T-helper 9 cell (primary cell): ENCODE measurements around the gene SYNPO2.
"Not testable (repeated sequence)": the region's sequence is repeated elsewhere in the genome, so short reads cannot be mapped to it uniquely, and the experiment has no call there.

Source experiments
- DNase-seq: peaks from one replicate; pipeline ENCODE4 v3.0.0-alpha.2; 2020

SYNPO2 gene

DNA sequence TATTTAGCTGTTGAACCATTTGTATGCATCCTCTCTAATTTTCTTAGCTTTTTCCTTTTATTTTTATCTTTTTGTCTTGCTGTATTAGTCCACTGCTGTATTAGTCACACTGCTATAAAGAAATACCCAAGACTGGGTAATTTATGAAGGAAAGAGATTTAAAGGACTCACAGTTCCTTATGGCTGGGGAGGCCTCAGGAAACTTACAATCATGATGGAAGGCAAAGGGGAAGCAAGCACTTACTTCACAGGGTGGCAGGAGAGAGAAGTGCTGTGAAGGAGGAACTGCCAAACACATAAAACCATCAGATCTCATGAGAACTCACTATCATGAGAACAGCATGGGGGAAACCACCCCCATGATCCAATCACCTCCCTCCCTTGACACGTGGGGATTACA, 114.3 kb downstream of the SYNPO2 start:
- DNase-seq: not testable (repeated sequence)

DNA sequence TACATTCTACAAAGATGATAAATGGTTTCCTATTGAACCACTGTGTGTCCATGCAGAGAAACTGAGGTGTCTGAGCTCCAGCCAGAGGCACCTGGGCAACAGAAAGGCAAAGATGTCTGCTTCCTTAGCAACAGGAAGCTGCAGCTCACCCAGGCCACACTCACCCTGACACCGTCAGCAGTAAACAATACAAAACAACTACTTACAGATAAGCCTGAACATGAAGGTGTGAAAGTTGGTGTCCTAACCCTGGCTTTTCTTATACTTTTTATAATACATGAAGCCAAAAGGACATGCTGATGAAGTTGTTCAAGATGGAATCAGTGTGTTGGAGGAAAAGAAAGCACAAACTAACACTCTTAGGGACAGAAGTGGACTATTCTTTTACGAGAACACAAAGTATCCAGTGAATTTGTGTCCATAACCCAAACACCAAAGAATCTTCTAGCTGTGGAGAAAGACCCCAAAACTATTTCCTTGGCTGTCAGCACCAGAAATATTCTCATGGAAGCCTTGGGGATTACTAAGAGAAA, 117.3 kb downstream of the SYNPO2 start:
- DNase-seq: no peak

- no peak for DNase-seq
Measured at GRCh38 chr4:119008761-119009160, 120.1 kb downstream of the SYNPO2 start.

DNA sequence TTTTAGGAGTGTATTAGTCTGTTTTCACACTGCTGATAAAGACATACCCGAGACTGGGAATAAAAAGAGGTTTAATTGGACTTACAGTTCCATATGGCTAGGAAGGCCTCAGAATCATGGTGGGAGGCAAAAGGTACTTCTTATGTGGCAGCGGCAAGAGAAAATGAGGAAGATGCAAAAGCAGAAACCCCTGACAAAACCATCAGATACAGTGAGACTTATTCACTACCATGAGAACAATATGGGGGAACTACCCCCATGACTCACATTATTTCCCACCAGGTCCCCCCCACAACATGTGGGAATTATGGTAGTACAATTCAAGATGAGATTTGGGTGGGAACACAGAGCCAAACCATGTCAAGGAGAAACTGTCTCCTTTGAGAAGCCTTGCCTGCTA, 121.6 kb downstream of the SYNPO2 start:
- not testable (repeated sequence) for DNase-seq

DNA sequence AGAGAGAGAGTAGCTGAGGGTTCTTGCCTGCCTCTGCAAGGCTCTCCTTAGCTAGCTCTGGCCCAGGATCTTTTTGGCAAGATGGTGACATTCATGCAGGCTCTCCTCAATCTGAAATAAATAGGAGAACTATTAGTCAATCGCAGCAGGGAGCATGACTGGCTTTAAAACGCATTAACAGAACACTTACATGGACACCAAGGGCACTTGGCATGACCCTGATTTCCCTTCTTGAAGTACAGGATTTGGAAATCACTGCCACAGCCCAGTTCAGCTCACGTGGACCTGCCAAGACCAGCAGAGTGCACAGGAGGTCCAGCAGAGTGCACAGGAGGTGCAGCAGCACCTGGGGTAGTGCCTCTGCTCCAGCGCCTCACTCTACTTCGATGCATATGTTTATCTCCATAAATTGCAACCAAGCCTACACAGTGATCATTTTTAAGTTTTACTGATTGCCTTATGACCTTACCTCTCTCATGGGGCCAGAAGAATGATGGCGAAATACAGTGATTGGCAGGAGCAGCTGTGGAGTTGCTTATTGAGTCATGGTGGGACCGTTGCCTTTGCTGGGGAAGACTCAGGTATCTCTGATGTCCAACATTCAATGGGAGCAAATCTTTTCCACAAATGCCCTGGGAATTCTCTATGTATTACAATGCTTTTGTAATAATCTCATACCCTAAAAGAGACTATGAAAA, 122.4 kb downstream of the SYNPO2 start:
- no peak for DNase-seq

- no peak for DNase-seq
Measured at GRCh38 chr4:119011607-119011988, 122.9 kb downstream of the SYNPO2 start.

DNA sequence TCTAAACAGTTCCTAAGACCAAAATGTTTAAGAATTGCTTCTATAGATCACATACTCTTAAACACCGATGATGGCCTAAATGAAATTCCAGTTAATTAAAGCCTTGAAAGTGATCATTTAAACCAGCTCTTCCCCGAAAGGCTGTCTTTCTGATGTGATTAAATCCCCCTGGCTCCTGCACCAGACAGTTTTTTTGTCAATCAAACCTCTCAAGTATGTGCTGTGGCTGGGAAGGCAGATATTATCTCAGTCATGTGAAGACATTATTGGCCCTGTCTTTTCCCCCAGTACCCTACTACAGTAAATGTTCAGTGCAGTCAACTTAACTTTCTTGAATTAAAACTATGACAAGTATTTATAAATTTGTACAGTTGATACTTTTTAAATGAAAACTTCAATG, 126.0 kb downstream of the SYNPO2 start:
- DNase-seq: no peak

DNA sequence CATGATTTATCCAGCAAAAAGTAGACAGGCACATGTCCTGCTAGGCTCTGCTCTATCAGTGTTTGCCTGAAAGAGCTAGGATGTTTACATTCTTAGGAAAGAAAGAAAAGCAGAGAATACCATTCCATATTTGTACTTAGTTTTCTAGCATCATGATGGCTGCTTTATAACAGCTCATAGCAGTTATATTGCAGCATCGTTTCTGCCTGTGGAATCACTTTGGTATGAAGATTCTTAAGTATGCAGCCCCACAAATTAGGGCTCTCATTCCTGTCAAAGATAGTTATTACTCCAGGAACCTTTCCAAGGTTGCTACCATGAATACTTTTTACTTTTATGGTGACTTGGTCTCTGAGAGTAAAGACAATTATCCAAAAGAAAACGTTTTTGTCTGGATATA, 128.0 kb downstream of the SYNPO2 start:
- no peak for DNase-seq

DNA sequence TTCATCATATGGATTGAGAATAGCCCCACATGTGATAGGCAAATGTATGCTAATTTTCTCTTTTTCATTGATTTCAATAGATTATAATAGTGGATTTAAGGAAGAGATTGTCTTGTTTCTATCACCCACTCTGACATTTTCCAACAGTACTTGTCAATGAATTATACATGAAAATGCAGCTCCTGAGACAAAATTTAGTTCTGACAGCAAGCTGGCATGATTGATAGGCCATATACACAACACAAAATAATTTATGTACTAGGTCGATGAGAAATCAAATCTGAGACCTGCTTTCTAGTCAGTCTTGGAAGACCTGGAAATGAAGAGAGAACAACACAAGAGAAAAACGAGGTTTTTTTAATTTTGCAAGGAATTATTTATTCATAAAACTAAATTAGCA, 129.0 kb downstream of the SYNPO2 start:
- no peak for DNase-seq

DNA sequence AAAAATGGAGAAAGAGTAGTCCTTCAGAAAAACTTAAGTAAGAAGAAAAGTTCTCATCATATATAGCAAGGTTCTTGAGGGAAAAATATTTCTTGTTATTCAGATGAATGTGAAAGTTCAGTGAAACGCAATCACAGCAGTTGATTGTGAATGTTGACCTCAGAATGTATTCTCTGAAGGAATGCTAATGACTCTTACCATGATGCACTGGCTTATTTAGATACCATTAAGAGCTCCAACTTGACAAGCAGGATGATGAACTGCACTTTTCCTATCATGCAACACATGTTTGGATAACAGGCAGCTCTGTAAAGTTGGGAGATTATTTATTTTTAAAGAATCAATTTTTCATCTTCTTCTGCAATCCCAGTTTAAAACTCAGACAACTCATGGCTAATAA, 131.5 kb downstream of the SYNPO2 start:
- no peak for DNase-seq

- DNase-seq: not testable (repeated sequence)
Measured at GRCh38 chr4:119022520-119022919, 133.9 kb downstream of the SYNPO2 start.

DNA sequence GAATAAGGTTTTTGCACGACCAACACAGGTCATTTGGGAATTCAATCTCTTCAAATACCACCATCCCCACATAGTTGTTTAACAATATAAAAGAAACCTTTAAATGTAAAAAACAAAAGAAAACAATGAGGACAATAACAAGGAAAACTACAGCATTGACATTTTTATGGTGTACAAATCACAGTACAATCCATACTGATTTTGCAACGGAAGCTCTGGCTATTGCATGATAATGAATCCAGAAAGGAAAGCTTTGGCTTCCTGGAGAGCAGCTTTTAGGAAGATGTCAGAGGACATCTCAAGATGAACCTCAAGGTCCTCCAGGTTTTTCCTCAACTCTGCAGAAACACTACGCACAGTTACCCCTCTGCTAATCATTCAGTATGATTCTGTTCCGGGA, 135.4 kb downstream of the SYNPO2 start:
- no peak for DNase-seq

DNA sequence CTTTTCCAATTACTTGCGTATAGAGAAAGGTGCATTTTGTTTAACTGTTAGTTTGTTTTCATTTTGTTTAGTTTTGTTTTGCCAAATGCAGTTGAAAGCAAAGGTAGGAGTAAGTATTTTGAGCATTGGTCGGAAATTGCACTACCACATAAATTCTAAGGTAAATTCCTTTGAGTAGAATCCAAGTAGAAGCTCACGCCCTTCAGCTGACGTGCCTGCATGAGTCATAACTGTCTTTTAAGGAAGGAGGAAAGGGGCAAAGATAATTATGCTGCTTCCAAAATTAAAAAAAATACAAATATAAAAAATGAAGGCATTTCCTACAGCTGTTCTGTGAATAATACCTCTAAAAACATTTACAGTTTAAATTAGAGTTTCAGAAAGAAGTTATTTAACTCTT, 136.8 kb downstream of the SYNPO2 start:
- DNase-seq: no peak

- DNase-seq: no peak
Measured at GRCh38 chr4:119025916-119026661, 137.4 kb downstream of the SYNPO2 start.

- DNase-seq: no peak
Measured at GRCh38 chr4:119026662-119027444, 138.2 kb downstream of the SYNPO2 start.

DNA sequence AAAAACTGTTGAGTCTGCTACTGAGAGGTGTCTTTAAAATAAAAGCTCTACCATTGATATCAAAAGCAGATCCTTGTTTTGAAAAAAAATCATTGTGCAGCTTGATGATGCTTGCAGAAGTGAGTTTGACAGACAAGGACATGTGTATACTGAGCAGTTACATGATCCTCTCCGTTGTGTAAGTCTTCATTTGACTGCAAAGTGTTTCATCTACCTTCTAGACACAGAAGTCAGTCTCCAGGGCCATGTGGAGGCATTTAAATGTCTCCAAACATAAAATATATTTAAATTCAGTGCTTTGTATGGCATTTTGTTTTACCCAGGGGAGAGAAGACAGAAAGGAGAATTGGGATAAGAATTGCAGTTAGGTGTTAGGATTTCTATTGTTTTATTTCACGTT, 139.2 kb downstream of the SYNPO2 start:
- DNase-seq: no peak

DNA sequence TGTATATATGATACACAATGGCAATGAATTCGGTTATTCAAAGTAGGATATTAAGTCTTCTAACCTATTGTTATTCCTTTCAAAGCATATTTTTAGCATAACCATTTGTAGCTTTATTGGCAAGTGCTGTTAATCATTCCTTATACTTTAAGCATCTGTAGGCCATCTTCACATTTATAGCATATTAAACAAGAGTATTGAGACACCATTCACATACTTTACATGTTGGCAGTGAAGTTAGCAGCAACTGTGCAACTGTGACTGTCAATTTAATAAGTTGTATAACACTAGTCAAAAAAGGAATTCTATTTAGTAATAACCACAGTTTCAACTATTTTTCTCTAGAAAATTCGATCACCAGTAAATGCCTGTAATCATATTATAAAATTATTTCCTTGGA, 139.6 kb downstream of the SYNPO2 start:
- DNase-seq: no peak

DNA sequence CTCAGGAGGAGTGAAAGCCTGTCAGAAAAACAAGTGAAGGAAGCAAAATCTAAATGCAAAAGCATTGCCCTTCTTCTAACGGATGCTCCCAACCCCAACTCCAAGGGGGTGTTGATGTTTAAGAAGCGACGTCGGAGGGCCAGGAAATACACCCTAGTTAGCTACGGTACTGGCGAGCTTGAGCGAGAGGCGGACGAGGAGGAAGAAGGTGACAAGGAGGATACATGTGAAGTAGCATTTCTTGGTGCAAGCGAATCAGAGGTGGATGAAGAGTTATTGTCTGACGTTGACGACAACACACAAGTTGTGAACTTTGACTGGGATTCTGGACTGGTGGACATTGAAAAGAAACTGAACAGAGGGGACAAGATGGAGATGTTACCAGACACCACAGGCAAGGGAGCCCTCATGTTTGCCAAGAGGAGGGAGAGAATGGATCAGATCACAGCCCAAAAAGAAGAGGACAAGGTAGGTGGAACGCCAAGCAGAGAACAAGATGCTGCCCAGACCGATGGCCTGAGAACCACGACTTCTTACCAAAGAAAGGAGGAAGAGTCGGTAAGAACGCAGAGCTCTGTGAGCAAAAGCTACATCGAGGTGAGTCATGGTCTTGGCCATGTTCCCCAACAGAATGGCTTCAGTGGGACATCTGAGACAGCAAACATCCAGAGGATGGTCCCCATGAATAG, 141.3 kb downstream of the SYNPO2 start:
- no peak for DNase-seq

GRCh38 chr4:119030536-119030890, 141.9 kb downstream of the SYNPO2 start:
- DNase-seq: no peak

GRCh38 chr4:119031218-119031617, 142.6 kb downstream of the SYNPO2 start:
- DNase-seq: no peak

DNA sequence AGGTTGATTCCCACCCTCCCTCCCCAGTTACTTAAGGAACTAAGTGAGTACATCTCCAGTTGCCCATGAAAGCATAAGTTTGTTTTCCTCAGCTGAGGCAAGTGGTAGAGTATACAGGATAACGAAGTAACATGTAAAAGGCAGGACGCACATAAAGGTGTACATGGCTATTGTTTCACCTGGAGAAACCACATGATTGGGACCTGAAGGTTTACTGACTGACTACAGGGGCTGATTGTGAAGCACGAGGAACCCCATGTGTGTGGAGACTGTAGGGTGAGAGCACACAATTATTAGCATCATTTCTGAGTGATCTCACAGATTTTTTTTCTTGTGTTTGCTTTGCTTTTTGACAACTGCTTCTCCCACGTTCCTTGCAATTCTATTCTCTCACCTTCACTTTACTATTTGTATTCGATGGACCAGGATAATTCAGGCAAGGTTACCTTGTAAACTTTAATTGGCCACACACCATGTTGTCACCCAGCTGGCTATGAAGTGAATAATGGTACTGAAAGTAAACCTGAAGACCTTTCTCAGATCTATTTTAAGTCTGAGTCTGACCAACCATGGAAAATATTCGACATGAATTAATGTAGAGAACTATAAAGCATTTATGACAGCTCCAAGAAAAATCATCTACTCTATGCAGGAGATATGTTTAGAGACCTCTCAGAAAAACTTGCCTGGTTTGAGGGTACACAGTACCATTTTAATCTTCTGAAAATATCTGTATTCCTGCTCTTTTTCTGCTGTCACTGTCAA, 144.4 kb downstream of the SYNPO2 start:
- no peak for DNase-seq
